ENCODE results near the gene RXFP2.

DNA sequence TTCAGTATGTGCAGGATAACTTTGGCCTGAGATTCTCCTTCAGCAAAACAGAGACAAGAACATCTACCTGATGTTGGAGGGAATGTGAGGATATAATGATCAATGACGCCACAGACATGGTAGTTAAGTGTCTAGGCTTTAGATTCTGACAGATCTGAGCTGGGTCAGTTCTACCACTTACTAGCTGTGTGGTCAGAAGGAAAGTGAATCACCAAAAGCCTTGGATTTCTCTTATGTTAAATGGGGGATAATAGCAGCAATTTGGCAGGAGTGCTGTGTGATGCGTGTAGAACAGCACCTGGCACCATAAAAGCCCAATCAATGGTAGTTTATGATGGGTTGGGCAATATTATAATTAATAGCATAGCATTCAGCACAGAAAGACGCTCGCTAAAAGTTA, 41.7 kb downstream of the RXFP2 start:
- TF ChIP-seq EZH2 (optimal IDR thresholded peaks at IDR 0.05; ENCODE audit: low read depth, low read length) (no peak), EZH2phosphoT487 (IDR thresholded peaks at IDR 0.05; ENCODE audit: low read length) (no peak)
- TF ChIP-seq, protein P1, sequence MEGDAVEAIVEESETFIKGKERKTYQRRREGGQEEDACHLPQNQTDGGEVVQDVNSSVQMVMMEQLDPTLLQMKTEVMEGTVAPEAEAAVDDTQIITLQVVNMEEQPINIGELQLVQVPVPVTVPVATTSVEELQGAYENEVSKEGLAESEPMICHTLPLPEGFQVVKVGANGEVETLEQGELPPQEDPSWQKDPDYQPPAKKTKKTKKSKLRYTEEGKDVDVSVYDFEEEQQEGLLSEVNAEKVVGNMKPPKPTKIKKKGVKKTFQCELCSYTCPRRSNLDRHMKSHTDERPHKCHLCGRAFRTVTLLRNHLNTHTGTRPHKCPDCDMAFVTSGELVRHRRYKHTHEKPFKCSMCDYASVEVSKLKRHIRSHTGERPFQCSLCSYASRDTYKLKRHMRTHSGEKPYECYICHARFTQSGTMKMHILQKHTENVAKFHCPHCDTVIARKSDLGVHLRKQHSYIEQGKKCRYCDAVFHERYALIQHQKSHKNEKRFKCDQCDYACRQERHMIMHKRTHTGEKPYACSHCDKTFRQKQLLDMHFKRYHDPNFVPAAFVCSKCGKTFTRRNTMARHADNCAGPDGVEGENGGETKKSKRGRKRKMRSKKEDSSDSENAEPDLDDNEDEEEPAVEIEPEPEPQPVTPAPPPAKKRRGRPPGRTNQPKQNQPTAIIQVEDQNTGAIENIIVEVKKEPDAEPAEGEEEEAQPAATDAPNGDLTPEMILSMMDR (IDR thresholded peaks at IDR 0.05; ENCODE audit: low read length) = no peak

Measured in MM.1S (cell line).